ENCODE results near the gene GGT7. TPM values are rescaled to one million over a fixed set of nuclear protein-coding genes. Genes with fewer than 3 reads are reported as not detected.

The GGT7 gene
- total and polyA plus RNA-seq, 9 of the 15 experiments (the other 6 are each of a cell fraction or from before 2014, with no cell fraction given) = 0.04 to 18.3 (median 5.9) TPM

DNA sequence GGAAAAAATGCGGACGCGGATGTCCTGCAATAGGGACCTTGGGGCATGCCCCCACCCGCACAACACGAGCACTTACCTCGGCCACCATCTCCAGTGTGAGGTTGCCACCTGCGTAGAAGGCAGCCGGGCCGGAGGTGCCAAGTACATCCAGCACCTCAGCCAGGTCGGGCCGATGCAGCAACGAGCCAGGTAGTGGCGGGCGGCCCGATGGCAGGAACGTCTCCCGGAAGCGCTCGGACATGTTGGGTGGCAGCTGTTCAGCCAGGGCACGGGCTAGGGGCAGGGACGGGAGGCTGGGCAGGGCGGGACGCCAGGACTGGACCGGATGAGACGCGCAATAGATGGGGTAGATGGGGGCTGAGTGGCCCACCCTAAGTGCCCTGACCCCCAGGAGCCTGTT, 13.3 kb downstream of the GGT7 start:
- DNase-seq (ENCODE audit: extremely low read depth in 1 of 4, low spot score in 3 of 4) (peak in 1 of 4 experiments; percentile 7), FAIRE-seq (no peak), ATAC-seq (no peak)
- Histone ChIP-seq H3K9me1 (ENCODE audit: control insufficient read depth, insufficient read depth, low read length) (no peaks in the 10 kb centered on the region), H3K79me2 (ENCODE audit: control insufficient read depth, insufficient read depth, low read length) (no peaks in the 10 kb centered on the region), H3K4me3 (no peak overlapping the region), H3K36me3 (ENCODE audit: control insufficient read depth, insufficient read depth, low read length) (peaks cover 45% of the 10 kb centered on the region; the same call in 2 of the 3 replicates), H3K27me3 (ENCODE audit: control insufficient read depth in 2 of 2, insufficient read depth in 2 of 2, low read length in 2 of 2) (no peaks in the 10 kb centered on the region), H3K27ac (ENCODE audit: extremely low read depth, low read depth, low read length) (no peak overlapping the region), H3K9me3 (replicated peaks; ENCODE audit: control insufficient read depth, insufficient read depth, low read depth, low read length) (no peaks in the 10 kb centered on the region), H3K4me1 (replicated peaks in 1 of 2; ENCODE audit: control insufficient read depth in 2 of 2, insufficient read depth in 2 of 2, low read length in 2 of 2) (peaks cover 2 to 10% of the 10 kb centered on the region in 2 experiments; a peak in 2 of 5 replicates), H3K4me2 (ENCODE audit: insufficient read depth, low read length) (no peak overlapping the region), H2AFZ (ENCODE audit: low read depth, low read length) (no peak overlapping the region), H3K9ac (ENCODE audit: insufficient read depth in 1 of 2, low read depth in 2 of 2, low read length in 2 of 2) (no peak overlapping the region), H4K20me1 (replicated peaks; ENCODE audit: control insufficient read depth, insufficient read depth, low read length) (no peaks in the 10 kb centered on the region)
- no TSS peak for BruUV-seq (replicated peaks)
- ChIA-PET POLR2A (no interaction called here), CTCF (ENCODE audit: low intra/inter-chr PET ratio) (no interaction called here)
- in situ Hi-C loops (cut with MboI) (loop anchor here (10.0 kb wide), 1 partner anchor 385 kb away; no protein-coding TSS in a partner anchor), intact Hi-C loops (cut with micrococcal nuclease) (no loop called here)
- WGBS (ENCODE audit: insufficient coverage, low coverage, missing lambda C conversion rate) = 96% methylated on average over 19 of the region's 26 CpGs
- TF ChIP-seq POLR2G (IDR thresholded peaks at IDR 0.05; ENCODE audit: low read depth, low read length) (peak; percentile 56), MED1 (CRISPR knock-in tag; IDR thresholded peaks at IDR 0.05; ENCODE audit: borderline replicate concordance) (no peak)

DNA sequence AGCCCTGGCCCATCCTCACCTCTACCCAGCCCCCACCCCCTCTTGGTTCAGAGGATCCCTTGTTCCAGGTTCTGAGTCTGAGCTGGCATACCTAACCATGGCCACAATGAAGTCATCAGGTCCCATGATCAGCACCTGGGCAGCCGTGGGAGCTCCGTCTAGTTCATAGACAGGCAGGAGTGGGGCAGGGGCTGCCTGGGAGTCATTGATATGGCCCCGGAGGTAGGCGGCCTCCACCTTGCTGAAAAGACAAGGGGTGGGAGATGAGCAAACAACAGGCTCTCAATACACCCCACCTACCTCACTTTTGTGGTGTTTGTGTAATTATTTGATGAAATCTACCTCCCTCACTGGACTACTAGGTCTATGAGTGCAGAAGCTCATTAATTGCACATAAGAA, 20.4 kb downstream of the GGT7 start:
- intact Hi-C loops (cut with micrococcal nuclease) = no loop called here
- Histone ChIP-seq H3K9me3 (replicated peaks; ENCODE audit: control insufficient read depth, insufficient read depth, low read depth, low read length) (no peaks in the 10 kb centered on the region), H3K4me1 (replicated peaks in 1 of 2; ENCODE audit: control insufficient read depth in 2 of 2, insufficient read depth in 2 of 2, low read length in 2 of 2) (peaks cover 2 to 6% of the 10 kb centered on the region in 2 experiments; a peak in 2 of 5 replicates), H4K20me1 (replicated peaks; ENCODE audit: control insufficient read depth, insufficient read depth, low read length) (no peaks in the 10 kb centered on the region), H3K27me3 (ENCODE audit: control insufficient read depth in 2 of 2, insufficient read depth in 2 of 2, low read length in 2 of 2) (no peaks in the 10 kb centered on the region), H3K79me2 (ENCODE audit: control insufficient read depth, insufficient read depth, low read length) (no peaks in the 10 kb centered on the region), H3K9me1 (ENCODE audit: control insufficient read depth, insufficient read depth, low read length) (peaks cover 3% of the 10 kb centered on the region), H3K36me3 (ENCODE audit: control insufficient read depth, insufficient read depth, low read length) (peaks cover 52% of the 10 kb centered on the region; the same call in 2 of the 3 replicates), H3K4me3 (no peak overlapping the region), H3K27ac (ENCODE audit: extremely low read depth, low read depth, low read length) (no peak overlapping the region), H2AFZ (ENCODE audit: low read depth, low read length) (no peak overlapping the region), H3K4me2 (ENCODE audit: insufficient read depth, low read length) (no peak overlapping the region), H3K9ac (ENCODE audit: insufficient read depth in 1 of 2, low read depth in 2 of 2, low read length in 2 of 2) (peak overlapping the region in 1 of 2 experiments; percentile 22; a peak in 1 of 4 replicates)
- no TSS peak for BruUV-seq (replicated peaks)
- POLR2A ChIA-PET = interaction anchor here (0.5 to 1.0 kb wide), 6 partner anchors 13 to 317 kb away, joined by 3 to 5 read pairs (median 4); no protein-coding TSS in a partner anchor
- FAIRE-seq (no peak), DNase-seq (ENCODE audit: extremely low read depth in 1 of 4, low spot score in 3 of 4) (no peak), ATAC-seq (no peak)
- 56% methylated on average over 3 of the region's 4 CpGs for WGBS (ENCODE audit: insufficient coverage, low coverage, missing lambda C conversion rate)
- in situ Hi-C loops (cut with MboI) = loop anchor here (10.0 kb wide), 1 partner anchor 393 kb away; no protein-coding TSS in a partner anchor
- CTCF ChIA-PET (ENCODE audit: low intra/inter-chr PET ratio) = no interaction called here
- TF ChIP-seq ZBTB17 (CRISPR knock-in tag; IDR thresholded peaks at IDR 0.05) (no peak), CSDE1 (IDR thresholded peaks at IDR 0.05) (no peak), ZNF124 (CRISPR knock-in tag; IDR thresholded peaks at IDR 0.05) (no peak), MEIS2 (IDR thresholded peaks at IDR 0.05; ENCODE audit: partially characterized antibody) (no peak), SMARCE1 (IDR thresholded peaks at IDR 0.05) (no peak), FOSL1 (tag; conservative IDR thresholded peaks at IDR 0.05) (no peak), ZNF780A (CRISPR knock-in tag; IDR thresholded peaks at IDR 0.05) (no peak), ZNF764 (CRISPR knock-in tag; IDR thresholded peaks at IDR 0.05; ENCODE audit: low read depth) (no peak)
- TF ChIP-seq, protein P1, sequence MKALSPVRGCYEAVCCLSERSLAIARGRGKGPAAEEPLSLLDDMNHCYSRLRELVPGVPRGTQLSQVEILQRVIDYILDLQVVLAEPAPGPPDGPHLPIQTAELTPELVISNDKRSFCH (CRISPR knock-in tag; IDR thresholded peaks at IDR 0.05) = no peak
- TF ChIP-seq, protein P1 (tag; IDR thresholded peaks at IDR 0.05) = no peak
- TF ChIP-seq, protein P2, sequence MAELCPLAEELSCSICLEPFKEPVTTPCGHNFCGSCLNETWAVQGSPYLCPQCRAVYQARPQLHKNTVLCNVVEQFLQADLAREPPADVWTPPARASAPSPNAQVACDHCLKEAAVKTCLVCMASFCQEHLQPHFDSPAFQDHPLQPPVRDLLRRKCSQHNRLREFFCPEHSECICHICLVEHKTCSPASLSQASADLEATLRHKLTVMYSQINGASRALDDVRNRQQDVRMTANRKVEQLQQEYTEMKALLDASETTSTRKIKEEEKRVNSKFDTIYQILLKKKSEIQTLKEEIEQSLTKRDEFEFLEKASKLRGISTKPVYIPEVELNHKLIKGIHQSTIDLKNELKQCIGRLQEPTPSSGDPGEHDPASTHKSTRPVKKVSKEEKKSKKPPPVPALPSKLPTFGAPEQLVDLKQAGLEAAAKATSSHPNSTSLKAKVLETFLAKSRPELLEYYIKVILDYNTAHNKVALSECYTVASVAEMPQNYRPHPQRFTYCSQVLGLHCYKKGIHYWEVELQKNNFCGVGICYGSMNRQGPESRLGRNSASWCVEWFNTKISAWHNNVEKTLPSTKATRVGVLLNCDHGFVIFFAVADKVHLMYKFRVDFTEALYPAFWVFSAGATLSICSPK (IDR thresholded peaks at IDR 0.05; ENCODE audit: borderline replicate concordance) = no peak
